Activated CD4-positive, alpha-beta T cell treated with anti-CD3 and anti-CD28 coated beads, Interleukin-2, amount 10 ng/mL, durations not matched to agents 24 days and 14 days (primary cell): ENCODE results near the gene DNMT1. TPM values are rescaled to one million over a fixed set of nuclear protein-coding genes. Genes with fewer than 3 reads are reported as not detected.
A peak's percentile ranks its signal among the peaks of the same experiment; 100 is the strongest.
"Not testable (repeated sequence)": the region's sequence is repeated elsewhere in the genome, so short reads cannot be mapped to it uniquely, and the experiment has no call there.

Experiments used
- DNase-seq: peaks from one replicate; pipeline ENCODE4 v3.0.0; 2022
- H3K27ac Mint-ChIP-seq: one replicate; pipeline ENCODE4 v1.8.0; 2022; ENCODE audit warnings: mild to moderate bottlenecking, mixed read lengths
- H3K27me3 Mint-ChIP-seq: one replicate; pipeline ENCODE4 v1.8.0; 2022; ENCODE audit warnings: mixed read lengths
- H3K36me3 Mint-ChIP-seq: one replicate; pipeline ENCODE4 v1.8.0; 2022; ENCODE audit warnings: low read depth, mild to moderate bottlenecking, mixed read lengths
- H3K4me1 Mint-ChIP-seq: one replicate; pipeline ENCODE4 v1.8.0; 2021; ENCODE audit warnings: mixed read lengths
- H3K4me3 Mint-ChIP-seq: one replicate; pipeline ENCODE4 v1.8.0; 2022; ENCODE audit warnings: mild to moderate bottlenecking, moderate library complexity, mixed read lengths
- H3K9me3 Mint-ChIP-seq: one replicate; pipeline ENCODE4 v1.8.0; 2021; ENCODE audit warnings: mixed read lengths
- intact Hi-C: fragments of 100-400 bp; cut with micrococcal nuclease; formaldehyde crosslinking; loops from one replicate; pipeline ENCODE4 v1.15.1; 2023
- total RNA-seq: library from RNA; stranded (reverse); gene quantifications from 2 replicates; pipeline ENCODE4 v1.2.3, GENCODE V29; 2022

DNMT1 gene
- total RNA-seq: 410 and 414 TPM in 2 replicates

DNA sequence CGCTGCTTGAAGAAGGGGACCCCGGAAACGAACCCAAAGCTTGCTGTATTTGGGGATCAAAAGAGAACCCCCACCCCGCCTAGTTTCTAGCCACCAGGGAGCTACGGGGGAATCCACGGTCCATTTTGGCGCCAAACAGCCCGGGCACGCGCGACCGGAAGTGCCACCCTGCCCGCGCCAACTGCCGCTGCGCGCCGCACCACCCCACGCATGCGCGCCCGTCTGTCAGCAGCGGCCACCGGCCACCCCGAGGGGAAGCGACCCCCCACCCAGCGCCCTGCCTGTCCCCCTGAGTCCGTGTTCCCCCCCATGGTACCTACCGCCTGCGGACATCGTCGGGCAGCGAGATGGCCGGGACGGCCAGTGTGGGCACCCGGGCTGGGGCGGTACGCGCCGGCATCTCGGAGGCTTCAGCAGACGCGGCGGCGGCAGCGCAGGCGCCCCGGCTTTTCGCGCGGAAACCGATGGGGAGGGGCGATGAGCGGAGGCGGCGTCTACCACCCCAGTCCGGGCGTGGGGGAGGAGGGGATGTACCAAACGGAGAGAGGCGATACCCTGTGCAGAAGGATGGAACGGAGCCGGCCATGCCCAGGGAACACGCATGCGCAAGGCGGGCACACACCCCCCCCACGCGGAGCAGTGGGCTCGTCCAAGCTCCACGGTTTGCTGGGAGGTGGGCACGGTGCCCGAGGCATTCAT lies at the start of gene DNMT1:
TSS of gene DNMT1 (minus strand) at position 454 of the 699 bp plus-strand sequence. CDS start at position 400, 54 bp downstream.
- DNase-seq: peak; percentile 99
- Mint-ChIP-seq H3K27me3 (no peaks in the 10 kb centered on the region), H3K9me3 (no peaks in the 10 kb centered on the region), H3K4me3 (peak within 1 kb of the TSS; percentile 93), H3K27ac (peak within 1 kb of the TSS; percentile 97), H3K4me1 (peaks cover 36% of the 10 kb centered on the region), H3K36me3 (peaks cover 26% of the 10 kb centered on the region)
- intact Hi-C loops: loop anchor here (2.0 to 10.0 kb wide), 5 partner anchors 36 to 460 kb away; partner anchors contain the start of genes ICAM3, ILF3, RAVER1 and S1PR2

GRCh38 chr19:10243606-10244005 lies 48.9 kb upstream of the DNMT1 start:
- no peak for DNase-seq
- no peaks in the 10 kb centered on the region for H3K27me3 Mint-ChIP-seq
- H3K9me3 Mint-ChIP-seq: no peaks in the 10 kb centered on the region
- no peaks in the 10 kb centered on the region for H3K4me1 Mint-ChIP-seq
- no peak overlapping the region for H3K27ac Mint-ChIP-seq
- no peaks in the 10 kb centered on the region for H3K36me3 Mint-ChIP-seq
- intact Hi-C loops: no loop called here
- no peak overlapping the region for H3K4me3 Mint-ChIP-seq

DNA sequence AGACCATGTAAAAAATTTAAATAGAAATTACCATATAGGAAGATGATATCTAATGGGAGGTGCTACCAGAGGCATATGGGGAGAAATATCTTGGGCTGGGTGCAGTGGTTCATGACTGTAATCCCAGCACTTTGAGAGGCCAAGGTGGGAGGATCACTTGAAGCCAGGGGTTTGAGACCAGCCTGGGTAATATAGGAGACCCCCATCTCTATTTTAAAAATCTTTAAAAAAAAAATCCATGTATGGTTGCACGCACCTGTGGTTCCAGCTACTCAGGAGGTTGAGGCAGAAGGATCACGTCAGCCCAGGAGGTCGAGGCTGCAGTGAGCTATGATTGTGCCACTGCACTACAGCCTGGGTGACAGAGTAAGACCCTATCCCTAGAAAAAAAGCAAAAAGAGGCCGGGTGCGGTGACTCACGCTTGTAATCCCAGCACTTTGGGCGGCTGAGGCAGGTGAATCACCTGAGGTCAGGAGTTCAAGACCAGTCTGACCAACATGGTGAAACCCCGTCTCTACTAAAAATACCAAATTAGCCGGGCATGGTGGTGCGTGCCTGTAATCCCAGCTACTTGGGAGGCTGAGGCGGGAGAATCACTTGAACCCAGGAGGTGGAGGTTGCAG lies 47.2 kb upstream of the DNMT1 start:
- H3K4me3 Mint-ChIP-seq, intact Hi-C loops: not testable (repeated sequence)

DNA sequence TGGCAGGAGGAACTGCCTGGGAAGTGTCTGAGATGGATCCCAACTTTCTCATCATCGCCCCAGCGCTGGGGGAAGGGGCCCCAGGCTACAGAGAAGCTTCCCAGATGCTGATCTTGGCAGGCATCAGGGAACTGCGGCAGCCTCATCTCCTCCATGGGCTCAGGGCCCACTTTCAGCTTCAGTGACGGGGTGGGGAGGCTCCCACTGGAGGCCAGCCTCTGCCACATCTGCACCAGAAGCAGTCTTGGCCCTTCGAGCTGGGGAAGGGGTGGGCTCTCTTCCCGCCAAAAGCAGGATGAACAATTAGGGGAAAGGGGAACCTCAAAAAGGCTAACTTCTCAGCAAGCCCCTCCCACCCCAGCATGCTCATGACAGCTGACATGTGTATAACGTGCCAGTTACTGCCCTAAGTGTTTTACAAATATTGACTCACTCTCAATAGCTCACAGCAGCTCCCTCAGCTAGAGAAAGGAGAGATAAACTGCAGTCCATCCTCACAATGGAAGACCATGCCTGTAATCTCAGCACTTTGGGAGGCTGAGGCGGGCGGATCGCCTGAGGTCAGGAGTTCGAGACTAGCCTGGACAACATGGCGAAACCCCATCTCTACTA lies 43.5 kb upstream of the DNMT1 start:
- peaks cover 12% of the 10 kb centered on the region for H3K4me1 Mint-ChIP-seq
- no peaks in the 10 kb centered on the region for H3K27me3 Mint-ChIP-seq
- no peaks in the 10 kb centered on the region for H3K36me3 Mint-ChIP-seq
- no peaks in the 10 kb centered on the region for H3K9me3 Mint-ChIP-seq
- no peak for DNase-seq
- no peak overlapping the region for H3K27ac Mint-ChIP-seq
- no peak overlapping the region for H3K4me3 Mint-ChIP-seq
- intact Hi-C loops: no loop called here

More for the DNA sequence above, 47.2 kb upstream of the DNMT1 start:
- DNase-seq, H3K36me3 Mint-ChIP-seq, H3K9me3 Mint-ChIP-seq, H3K4me1 Mint-ChIP-seq, H3K27ac Mint-ChIP-seq, H3K27me3 Mint-ChIP-seq: not testable (repeated sequence)

GRCh38 chr19:10237702-10238101 lies 42.9 kb upstream of the DNMT1 start:
- H3K4me1 Mint-ChIP-seq: peaks cover 12% of the 10 kb centered on the region
- no peak overlapping the region for H3K4me3 Mint-ChIP-seq
- H3K36me3 Mint-ChIP-seq: no peaks in the 10 kb centered on the region
- no peaks in the 10 kb centered on the region for H3K27me3 Mint-ChIP-seq
- no peak overlapping the region for H3K27ac Mint-ChIP-seq
- DNase-seq: no peak
- intact Hi-C loops: no loop called here
- H3K9me3 Mint-ChIP-seq: no peaks in the 10 kb centered on the region

DNA sequence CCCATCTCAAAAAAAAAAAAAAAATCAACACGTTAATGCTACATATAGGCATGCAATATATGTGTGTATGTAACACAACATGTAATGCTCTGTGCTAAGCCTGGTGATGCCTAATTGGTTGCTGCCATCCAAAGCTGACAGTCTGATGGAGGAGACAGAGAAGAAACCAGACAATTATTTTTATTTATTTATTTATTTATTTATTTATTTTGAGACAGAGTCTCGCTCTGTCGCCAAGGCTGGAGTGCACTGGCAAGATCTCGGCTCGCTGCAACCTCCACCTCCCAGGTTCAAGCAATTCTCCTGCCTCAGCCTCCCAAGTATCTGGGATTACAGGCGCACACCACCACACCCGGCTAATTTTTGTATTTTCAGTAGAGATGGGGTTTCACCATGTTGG lies 40.7 kb upstream of the DNMT1 start:
- intact Hi-C loops, H3K36me3 Mint-ChIP-seq: not testable (repeated sequence)

DNA sequence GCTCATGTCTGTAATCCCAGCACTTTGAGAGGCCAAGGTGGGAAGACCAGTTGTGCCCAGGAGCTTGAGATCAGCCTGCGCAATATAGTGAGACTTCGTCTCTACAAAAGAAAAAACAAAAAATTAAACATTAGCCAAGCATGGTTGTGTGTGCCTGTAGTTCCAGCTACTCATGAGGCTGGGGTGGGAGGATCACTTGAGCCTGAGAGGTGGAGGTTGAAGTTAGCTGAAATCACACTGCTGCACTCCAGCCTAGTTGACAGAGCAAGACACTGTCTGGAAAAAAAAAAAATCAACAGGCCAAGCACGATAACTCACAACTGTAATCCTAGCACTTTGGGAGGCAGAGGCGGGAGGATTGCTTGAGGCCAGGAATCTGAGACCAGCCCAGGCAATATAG lies 40.2 kb upstream of the DNMT1 start:
- H3K4me3 Mint-ChIP-seq: no peak overlapping the region

More for the DNA sequence above, 40.7 kb upstream of the DNMT1 start:
- H3K27me3 Mint-ChIP-seq, DNase-seq, H3K9me3 Mint-ChIP-seq, H3K4me3 Mint-ChIP-seq, H3K27ac Mint-ChIP-seq: not testable (repeated sequence)
- H3K4me1 Mint-ChIP-seq: peaks cover 14% of the 10 kb centered on the region

GRCh38 chr19:10233946-10234345 lies 39.2 kb upstream of the DNMT1 start:
- intact Hi-C loops: no loop called here
- Mint-ChIP-seq H3K4me1 (peaks cover 20% of the 10 kb centered on the region), H3K9me3 (no peaks in the 10 kb centered on the region), H3K27me3 (no peaks in the 10 kb centered on the region), H3K4me3 (no peak overlapping the region), H3K36me3 (no peaks in the 10 kb centered on the region), H3K27ac (no peak overlapping the region)
- no peak for DNase-seq

More for the DNA sequence above, 40.2 kb upstream of the DNMT1 start:
- no peak for DNase-seq
- intact Hi-C loops: no loop called here
- Mint-ChIP-seq H3K9me3 (no peaks in the 10 kb centered on the region), H3K4me1 (peaks cover 14% of the 10 kb centered on the region), H3K27ac (peak overlapping the region; percentile 32), H3K36me3 (no peaks in the 10 kb centered on the region), H3K27me3 (no peaks in the 10 kb centered on the region)

GRCh38 chr19:10231612-10232228 lies 37.0 kb upstream of the DNMT1 start:
- H3K36me3 Mint-ChIP-seq: no peaks in the 10 kb centered on the region
- peak overlapping the region; percentile 76 for H3K27ac Mint-ChIP-seq
- no peak for DNase-seq
- H3K4me3 Mint-ChIP-seq: peak overlapping the region; percentile 89
- H3K4me1 Mint-ChIP-seq: peaks cover 20% of the 10 kb centered on the region
- H3K9me3 Mint-ChIP-seq: no peaks in the 10 kb centered on the region
- intact Hi-C loops: loop anchor here (2.0 kb wide), 1 partner anchor 37 kb away; the partner anchor contains the start of gene DNMT1
- H3K27me3 Mint-ChIP-seq: no peaks in the 10 kb centered on the region

DNA sequence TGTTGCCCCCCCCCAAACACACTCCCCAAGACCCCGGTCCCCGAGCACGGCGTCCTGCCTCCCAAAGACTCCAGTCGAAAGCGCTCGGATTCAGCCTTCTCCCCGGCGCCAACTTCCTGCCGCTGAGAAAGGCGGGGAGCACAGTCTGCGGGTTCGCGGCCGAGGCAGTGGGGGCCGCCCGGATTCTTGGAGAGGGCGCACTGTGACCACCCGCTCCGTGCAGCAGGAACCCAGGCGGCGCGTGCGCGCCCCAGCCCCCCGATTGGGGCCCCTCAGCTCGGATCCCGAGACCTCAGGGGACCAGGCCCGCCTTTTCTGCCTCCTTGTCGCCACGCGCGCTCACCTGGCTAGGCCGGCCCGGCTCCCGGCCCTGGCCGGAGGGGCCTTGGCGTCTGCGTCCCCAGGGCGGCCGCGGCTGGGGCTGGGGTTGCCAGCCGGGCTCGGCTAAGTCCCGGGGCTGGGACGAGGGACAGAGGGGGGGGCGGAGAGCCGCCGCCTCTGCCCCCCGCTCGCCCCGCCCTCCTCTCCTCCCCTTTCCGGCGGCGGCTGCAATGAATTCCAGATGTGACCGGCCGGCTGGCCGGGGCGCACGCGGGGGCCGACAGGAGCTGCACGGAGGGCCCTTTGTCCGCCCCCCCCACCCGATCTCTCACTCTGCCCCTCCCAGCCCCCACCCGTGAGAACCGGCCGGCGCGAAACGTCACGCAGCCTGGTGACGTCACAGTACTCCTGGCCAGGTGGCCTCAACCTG lies 36.3 kb upstream of the DNMT1 start, which contains the start of gene S1PR2:
TSS of gene S1PR2 (minus strand) at position 471 of the 751 bp plus-strand sequence. CDS start 6,426 bp downstream, outside the sequence.
- DNase-seq: peak; percentile 89
- H3K9me3 Mint-ChIP-seq: no peaks in the 10 kb centered on the region
- H3K4me1 Mint-ChIP-seq: peaks cover 16% of the 10 kb centered on the region
- no peaks in the 10 kb centered on the region for H3K27me3 Mint-ChIP-seq
- peak within 1 kb of the TSS; percentile 88 for H3K27ac Mint-ChIP-seq
- H3K4me3 Mint-ChIP-seq: peak within 1 kb of the TSS; percentile 89
- H3K36me3 Mint-ChIP-seq: no peaks in the 10 kb centered on the region
- intact Hi-C loops: loop anchor here (2.0 kb wide), 1 partner anchor 36 kb away; the partner anchor contains the start of gene DNMT1

- intact Hi-C loops: loop anchor here (2.0 kb wide), 1 partner anchor 36 kb away; the partner anchor contains the start of gene DNMT1
- peaks cover 13% of the 10 kb centered on the region for H3K4me1 Mint-ChIP-seq
- DNase-seq: peak; percentile 87
- H3K27ac Mint-ChIP-seq: peak overlapping the region; percentile 88
- H3K27me3 Mint-ChIP-seq: no peaks in the 10 kb centered on the region
- H3K4me3 Mint-ChIP-seq: peak overlapping the region; percentile 89
- H3K36me3 Mint-ChIP-seq: no peaks in the 10 kb centered on the region
- no peaks in the 10 kb centered on the region for H3K9me3 Mint-ChIP-seq
These were observed 35.6 kb upstream of the DNMT1 start for GRCh38 chr19:10230173-10230860.

DNA sequence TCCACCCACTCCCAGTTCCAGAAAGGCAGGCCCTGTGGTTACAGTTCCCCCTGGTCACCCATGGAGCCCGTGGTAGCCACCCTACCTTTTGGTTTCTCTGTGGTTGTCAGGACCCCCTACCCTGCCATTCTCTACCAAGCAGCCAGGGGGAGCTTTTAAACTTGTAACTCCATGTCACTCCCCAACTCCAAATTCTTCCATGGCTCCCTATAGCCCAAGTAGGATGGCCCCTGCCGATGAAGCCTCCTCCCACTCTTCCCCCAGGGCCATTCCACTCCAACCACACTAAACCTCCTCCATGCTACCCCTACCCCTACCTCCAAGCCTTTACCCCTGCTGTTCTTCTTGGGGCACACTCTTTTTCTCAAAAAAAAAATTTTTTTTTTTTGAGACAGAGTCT lies 34.2 kb upstream of the DNMT1 start:
- peak overlapping the region; percentile 19 for H3K27ac Mint-ChIP-seq
- intact Hi-C loops: loop anchor here (1.0 kb wide), 1 partner anchor 21 kb away; no protein-coding TSS in a partner anchor
- H3K4me1 Mint-ChIP-seq: peaks cover 14% of the 10 kb centered on the region
- H3K36me3 Mint-ChIP-seq: peaks cover 3% of the 10 kb centered on the region
- H3K4me3 Mint-ChIP-seq: peak overlapping the region; percentile 59
- H3K9me3 Mint-ChIP-seq: no peaks in the 10 kb centered on the region
- no peaks in the 10 kb centered on the region for H3K27me3 Mint-ChIP-seq
- peak; percentile 81 for DNase-seq
